Spleen (tissue), 7 donors: ENCODE data around the gene JAG1.

ENCODE experiments used
- POLR2A ChIP-seq, 3 donors: fragments of 450-650 bp; IDR thresholded peaks; one replicate each; pipeline ENCODE4 v1.5.1; 2017; ENCODE audit warnings: antibody characterized with exemption in 3 of 3, mild to moderate bottlenecking in 1 of 3
- POLR2AphosphoS5 ChIP-seq, 3 donors: sonication (generic); formaldehyde crosslinking; IDR thresholded peaks; one replicate each; pipeline ENCODE4 v1.5.1; 2017; ENCODE audit warnings: antibody characterized with exemption in 3 of 3
- TF ChIP-seq, protein P1 (sequence below), 11 experiments: fragments of 200-600 bp in 7 of 11; fragments of 450-650 bp in 4 of 11; sonication (generic) in 4 of 11; IDR thresholded peaks in 8 of 11; conservative IDR thresholded peaks in 3 of 11; 1 replicate in 7 of 11; 2 replicates in 4 of 11; pipeline versions ENCODE4 v1.4.0 to v1.8.0; 2016 to 2021; ENCODE audit warnings: antibody characterized with exemption in 11 of 11, inconsistent platforms in 4 of 11, mild to moderate bottlenecking in 1 of 11
- donor health status: DM: no; HTN: no; CAD: no; lungs with moderate emphysema.
- donor health status: DM: no; HTN: no; CAD: no.
- donor health status: DM: no; HTN: no; CAD: no.

DNA sequence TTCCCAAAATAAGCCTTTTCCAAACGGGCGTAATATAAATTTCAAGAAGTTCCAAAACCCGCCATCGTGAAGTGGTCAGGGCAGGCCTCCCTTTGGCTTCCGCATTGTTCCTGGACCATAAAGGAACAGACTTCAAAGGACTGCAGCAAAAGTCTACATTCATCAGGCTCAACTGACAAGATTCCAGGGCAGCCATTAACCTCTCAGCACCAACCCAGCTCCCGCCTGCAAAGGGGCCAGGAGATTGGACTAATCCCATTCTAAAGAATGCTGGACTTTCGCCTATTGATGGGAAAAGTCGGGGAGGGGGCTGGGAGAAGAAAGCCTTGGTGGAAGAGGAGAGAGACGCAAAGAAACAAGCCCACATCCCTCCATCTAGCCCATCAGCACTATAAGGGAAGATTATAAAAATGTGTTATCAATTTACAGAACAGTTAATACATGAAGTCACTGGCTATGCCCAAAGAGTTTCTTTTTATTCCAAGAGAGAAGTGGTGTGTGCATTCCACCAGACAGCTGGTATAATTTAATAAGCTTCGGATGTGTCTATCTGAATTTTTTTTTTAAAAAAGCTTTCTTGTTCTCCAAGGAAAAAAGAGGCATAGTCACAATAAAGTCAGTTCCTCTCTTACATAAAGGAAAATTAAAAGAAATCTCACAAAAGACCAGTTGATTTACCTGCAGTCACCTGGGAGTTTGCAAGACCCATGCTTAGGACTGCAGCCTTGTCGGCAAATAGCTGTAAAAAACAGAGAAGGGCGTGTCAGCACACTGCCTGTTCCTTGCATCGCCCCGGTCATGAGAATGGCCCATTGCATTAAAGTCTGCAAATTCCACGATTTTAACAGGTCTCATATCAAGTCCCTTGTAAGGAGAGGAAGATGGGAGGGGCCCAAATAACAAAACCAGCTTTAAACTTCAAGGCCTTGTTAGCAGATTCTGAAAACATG lies 17.8 kb downstream of the JAG1 start:
- TF ChIP-seq, protein P1, sequence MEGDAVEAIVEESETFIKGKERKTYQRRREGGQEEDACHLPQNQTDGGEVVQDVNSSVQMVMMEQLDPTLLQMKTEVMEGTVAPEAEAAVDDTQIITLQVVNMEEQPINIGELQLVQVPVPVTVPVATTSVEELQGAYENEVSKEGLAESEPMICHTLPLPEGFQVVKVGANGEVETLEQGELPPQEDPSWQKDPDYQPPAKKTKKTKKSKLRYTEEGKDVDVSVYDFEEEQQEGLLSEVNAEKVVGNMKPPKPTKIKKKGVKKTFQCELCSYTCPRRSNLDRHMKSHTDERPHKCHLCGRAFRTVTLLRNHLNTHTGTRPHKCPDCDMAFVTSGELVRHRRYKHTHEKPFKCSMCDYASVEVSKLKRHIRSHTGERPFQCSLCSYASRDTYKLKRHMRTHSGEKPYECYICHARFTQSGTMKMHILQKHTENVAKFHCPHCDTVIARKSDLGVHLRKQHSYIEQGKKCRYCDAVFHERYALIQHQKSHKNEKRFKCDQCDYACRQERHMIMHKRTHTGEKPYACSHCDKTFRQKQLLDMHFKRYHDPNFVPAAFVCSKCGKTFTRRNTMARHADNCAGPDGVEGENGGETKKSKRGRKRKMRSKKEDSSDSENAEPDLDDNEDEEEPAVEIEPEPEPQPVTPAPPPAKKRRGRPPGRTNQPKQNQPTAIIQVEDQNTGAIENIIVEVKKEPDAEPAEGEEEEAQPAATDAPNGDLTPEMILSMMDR (IDR thresholded peaks at IDR 0.05 in 8 of 11, conservative IDR thresholded peaks at IDR 0.05 in 3 of 11) = no peak
- no peak for TF ChIP-seq POLR2A (IDR thresholded peaks at IDR 0.05)
- TF ChIP-seq POLR2AphosphoS5 (IDR thresholded peaks at IDR 0.05) = no peak
